ENCODE data around the gene EXOC3L2.

EXOC3L2 gene

DNA sequence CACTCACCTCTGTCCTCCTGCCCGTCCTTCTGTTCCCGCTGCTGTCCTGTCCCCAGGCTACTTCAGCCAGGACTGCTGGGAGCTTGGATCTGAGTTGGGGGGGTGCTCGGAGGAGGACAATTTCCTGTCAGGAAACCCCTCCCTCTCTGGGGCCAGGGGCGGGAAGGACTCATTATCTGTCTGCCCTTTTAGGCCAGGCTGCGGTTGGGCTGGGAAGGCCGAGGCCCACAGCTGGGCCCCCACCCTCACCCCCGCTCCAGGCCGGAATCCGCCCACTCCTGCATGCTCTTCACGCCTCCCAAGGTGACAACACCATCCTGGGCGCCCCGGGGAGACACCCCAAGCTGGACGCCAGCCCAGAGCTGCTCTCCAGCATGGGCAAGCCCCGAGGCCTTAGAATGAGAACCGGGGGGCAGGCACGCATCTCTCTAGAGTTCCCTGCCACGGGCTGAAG, at the start of gene EXOC3L2:
EXOC3L2 (minus strand) TSS at position 74 of the 454 bp plus-strand sequence. CDS start 6,362 bp downstream, outside the sequence.
- Histone ChIP-seq H3K9ac (ENCODE audit: low read length) (no peak within 1 kb of the TSS), H3K4me1 (ENCODE audit: control insufficient read depth, insufficient read depth, low read length) (peaks cover 12% of the 10 kb centered on the region), H3K36me3 (ENCODE audit: control insufficient read depth, insufficient read depth, low read length) (no peaks in the 10 kb centered on the region), H3K9me3 (ENCODE audit: control insufficient read depth, low read length) (no peaks in the 10 kb centered on the region), H3K27me3 (ENCODE audit: control insufficient read depth, insufficient read depth, low read length) (no peaks in the 10 kb centered on the region), H3K4me3 (ENCODE audit: low read length) (no peak within 1 kb of the TSS)

DNA sequence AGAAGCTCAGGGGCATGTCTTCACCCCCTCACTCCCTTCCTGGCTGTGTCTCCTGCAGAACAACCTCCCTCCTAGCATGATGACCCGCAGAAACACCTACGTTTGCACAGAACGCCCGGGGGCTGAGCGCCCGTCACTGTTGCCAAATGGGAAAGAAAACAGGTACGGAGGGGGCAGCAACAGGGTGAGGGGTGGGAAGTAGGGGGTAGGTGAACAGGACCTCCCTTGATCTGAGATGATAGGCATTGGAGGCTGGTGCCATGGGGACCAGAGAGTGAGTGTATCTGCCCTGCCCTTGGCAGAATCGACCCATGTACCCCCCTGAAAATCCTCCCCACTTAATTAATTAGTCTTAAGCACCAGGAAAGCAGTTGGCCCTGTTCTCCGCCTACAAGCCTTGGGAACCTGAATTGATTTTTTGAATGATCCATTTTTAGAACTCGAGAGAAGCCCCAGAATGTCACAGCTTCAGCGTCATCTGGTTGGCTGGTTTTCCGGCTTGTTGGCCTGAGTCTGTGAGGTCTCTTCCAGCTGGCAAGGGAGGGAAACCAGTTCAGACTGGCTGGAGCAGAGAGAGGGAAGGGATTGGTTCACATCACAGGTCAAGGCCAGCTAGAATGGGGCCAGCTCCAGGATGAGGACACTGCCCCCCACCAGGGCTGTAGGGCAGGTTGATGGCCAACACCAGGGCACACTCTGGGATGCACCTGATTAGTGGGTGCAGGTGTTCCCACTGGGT, 49.3 kb upstream of the EXOC3L2 start:
- H3K9ac ChIP-seq (ENCODE audit: low read length) = no peak overlapping the region
- no peaks in the 10 kb centered on the region for H3K9me3 ChIP-seq (ENCODE audit: control insufficient read depth, low read length)
- H3K27me3 ChIP-seq (ENCODE audit: control insufficient read depth, insufficient read depth, low read length) = no peaks in the 10 kb centered on the region
- H3K36me3 ChIP-seq (ENCODE audit: control insufficient read depth, insufficient read depth, low read length) = peaks cover 4% of the 10 kb centered on the region
- H3K4me1 ChIP-seq (ENCODE audit: control insufficient read depth, insufficient read depth, low read length) = no peaks in the 10 kb centered on the region
- H3K4me3 ChIP-seq (ENCODE audit: low read length) = no peak overlapping the region

DNA sequence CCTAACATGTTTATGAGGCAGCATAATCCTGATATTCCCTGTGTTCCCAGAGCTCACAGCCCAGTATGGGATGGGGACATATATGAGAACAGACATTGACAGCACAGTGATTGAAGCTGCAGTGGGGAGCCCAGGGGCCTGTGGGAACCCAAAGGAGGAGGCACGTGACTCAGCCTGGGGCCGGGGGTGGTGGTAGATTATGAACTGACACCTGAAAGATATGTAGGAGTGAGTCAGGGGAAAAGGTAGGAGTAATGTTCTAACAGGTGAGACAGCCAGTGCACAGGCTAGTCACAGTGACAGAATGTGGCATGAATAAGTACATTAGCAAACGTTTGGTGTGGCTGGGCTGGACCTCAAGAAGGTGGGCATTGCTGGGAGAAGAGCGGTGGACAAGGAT, 48.5 kb upstream of the EXOC3L2 start:
- no peak overlapping the region for H3K9ac ChIP-seq (ENCODE audit: low read length)
- no peak overlapping the region for H3K4me3 ChIP-seq (ENCODE audit: low read length)
- H3K36me3 ChIP-seq (ENCODE audit: control insufficient read depth, insufficient read depth, low read length) = peaks cover 4% of the 10 kb centered on the region
- H3K27me3 ChIP-seq (ENCODE audit: control insufficient read depth, insufficient read depth, low read length) = no peaks in the 10 kb centered on the region
- no peaks in the 10 kb centered on the region for H3K4me1 ChIP-seq (ENCODE audit: control insufficient read depth, insufficient read depth, low read length)
- H3K9me3 ChIP-seq (ENCODE audit: control insufficient read depth, low read length) = no peaks in the 10 kb centered on the region

DNA sequence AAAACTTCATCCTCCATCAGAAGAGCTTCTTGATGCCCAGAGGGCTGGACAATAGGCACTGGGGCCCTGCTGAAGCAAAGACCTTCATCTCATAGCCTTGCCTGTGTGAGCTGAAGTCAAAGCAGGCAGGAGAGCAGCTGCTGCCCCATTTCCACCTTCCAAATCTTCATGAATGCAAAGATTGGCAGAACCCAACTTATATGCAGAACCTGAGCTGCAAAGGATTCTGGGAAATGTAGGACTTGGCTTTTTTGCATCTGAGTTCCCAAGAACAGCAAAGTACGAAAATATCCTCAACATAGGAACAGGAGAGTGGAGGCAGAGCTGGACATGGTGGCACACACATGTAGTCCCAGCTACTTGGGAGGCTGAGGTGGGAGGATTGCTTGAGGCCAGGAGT, 46.6 kb upstream of the EXOC3L2 start:
- H3K9ac ChIP-seq (ENCODE audit: low read length) = no peak overlapping the region
- no peaks in the 10 kb centered on the region for H3K4me1 ChIP-seq (ENCODE audit: control insufficient read depth, insufficient read depth, low read length)
- H3K9me3 ChIP-seq (ENCODE audit: control insufficient read depth, low read length) = no peaks in the 10 kb centered on the region
- H3K27me3 ChIP-seq (ENCODE audit: control insufficient read depth, insufficient read depth, low read length) = no peaks in the 10 kb centered on the region
- no peaks in the 10 kb centered on the region for H3K36me3 ChIP-seq (ENCODE audit: control insufficient read depth, insufficient read depth, low read length)
- H3K4me3 ChIP-seq (ENCODE audit: low read length) = no peak overlapping the region

DNA sequence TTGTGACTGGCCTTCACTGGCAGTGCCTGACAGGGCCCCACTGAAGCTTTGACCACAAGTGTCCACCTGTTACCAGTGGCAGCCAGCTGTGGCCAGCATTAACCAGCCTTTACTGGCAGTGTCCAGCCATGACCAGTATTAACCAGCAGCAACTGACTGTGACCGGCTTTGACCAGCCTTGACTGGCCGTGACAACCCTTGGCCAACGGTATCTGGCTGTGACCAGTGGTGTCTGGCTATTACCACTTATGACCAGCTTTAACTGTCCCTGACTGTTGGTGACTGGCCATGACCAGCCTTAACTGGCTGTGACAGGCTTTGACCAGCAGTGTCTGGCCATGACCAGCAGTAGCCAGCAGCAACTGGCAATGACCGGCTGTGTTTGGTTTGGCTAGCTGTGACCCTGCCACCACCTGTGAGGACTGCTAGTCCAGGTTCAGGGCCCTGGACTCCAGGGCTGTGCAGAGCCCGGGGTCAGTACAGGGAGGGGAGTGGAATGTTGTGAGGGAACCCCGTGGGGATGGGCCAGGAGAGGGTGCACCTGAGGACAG, 45.2 kb upstream of the EXOC3L2 start:
- no peaks in the 10 kb centered on the region for H3K36me3 ChIP-seq (ENCODE audit: control insufficient read depth, insufficient read depth, low read length)
- no peaks in the 10 kb centered on the region for H3K4me1 ChIP-seq (ENCODE audit: control insufficient read depth, insufficient read depth, low read length)
- no peaks in the 10 kb centered on the region for H3K9me3 ChIP-seq (ENCODE audit: control insufficient read depth, low read length)
- H3K4me3 ChIP-seq (ENCODE audit: low read length) = no peak overlapping the region
- H3K9ac ChIP-seq (ENCODE audit: low read length) = no peak overlapping the region
- H3K27me3 ChIP-seq (ENCODE audit: control insufficient read depth, insufficient read depth, low read length) = no peaks in the 10 kb centered on the region

DNA sequence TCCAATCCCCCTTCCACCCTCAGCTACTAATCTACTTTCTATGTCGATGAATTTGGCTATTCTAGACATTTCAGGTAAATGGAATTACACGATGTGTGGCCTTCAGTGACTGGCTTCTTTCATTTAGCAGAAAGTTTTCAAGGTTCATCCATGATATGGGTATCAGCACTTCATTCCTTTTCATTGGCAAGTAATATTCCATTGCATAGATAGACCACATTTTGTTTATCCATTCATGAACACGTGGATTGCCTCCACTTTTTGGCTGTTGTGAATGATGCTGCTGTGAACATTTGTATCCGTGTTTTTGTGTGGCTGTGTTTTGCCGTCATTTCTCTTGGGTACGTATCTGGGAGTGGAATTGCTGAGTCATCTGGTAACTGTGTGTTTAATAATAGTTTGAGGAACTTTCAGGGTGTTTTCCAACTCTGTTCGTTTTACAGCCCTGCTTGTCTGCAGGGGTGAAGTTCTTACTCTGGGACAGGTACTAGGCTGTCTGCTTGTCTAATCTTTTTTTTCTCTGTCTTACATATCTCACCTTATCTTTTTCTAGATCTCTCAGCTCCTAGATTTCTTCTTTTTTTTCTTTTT, 38.3 kb upstream of the EXOC3L2 start:
- Histone ChIP-seq H3K4me3 (ENCODE audit: low read length) (no peak overlapping the region), H3K36me3 (ENCODE audit: control insufficient read depth, insufficient read depth, low read length) (no peaks in the 10 kb centered on the region), H3K4me1 (ENCODE audit: control insufficient read depth, insufficient read depth, low read length) (no peaks in the 10 kb centered on the region), H3K9ac (ENCODE audit: low read length) (no peak overlapping the region), H3K9me3 (ENCODE audit: control insufficient read depth, low read length) (no peaks in the 10 kb centered on the region), H3K27me3 (ENCODE audit: control insufficient read depth, insufficient read depth, low read length) (no peaks in the 10 kb centered on the region)

DNA sequence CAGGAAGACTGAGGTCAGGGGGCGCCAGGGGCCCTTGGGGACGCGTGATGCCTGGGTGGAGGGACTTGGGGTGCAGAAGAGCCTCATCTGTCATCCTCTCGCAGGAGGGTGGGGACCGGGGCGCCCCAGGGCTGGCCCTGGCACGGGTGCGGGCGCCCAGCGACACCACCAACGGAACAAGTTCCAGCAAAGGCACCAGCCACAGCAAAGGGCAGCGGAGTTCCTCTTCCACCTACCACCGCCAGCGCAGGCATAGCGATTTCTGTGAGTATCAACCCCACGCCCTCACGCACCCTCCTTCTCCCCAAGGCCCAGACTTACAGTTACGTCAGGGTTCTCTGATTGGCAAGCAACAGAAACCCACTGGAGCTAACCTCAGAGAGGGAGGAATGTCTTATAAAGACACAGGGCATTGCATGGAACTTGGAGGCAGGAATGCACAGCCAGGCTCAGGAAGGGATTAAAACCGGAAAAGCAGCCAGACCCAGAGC, 35.3 kb upstream of the EXOC3L2 start:
- no peak overlapping the region for H3K9ac ChIP-seq (ENCODE audit: low read length)
- H3K36me3 ChIP-seq (ENCODE audit: control insufficient read depth, insufficient read depth, low read length) = no peaks in the 10 kb centered on the region

DNA sequence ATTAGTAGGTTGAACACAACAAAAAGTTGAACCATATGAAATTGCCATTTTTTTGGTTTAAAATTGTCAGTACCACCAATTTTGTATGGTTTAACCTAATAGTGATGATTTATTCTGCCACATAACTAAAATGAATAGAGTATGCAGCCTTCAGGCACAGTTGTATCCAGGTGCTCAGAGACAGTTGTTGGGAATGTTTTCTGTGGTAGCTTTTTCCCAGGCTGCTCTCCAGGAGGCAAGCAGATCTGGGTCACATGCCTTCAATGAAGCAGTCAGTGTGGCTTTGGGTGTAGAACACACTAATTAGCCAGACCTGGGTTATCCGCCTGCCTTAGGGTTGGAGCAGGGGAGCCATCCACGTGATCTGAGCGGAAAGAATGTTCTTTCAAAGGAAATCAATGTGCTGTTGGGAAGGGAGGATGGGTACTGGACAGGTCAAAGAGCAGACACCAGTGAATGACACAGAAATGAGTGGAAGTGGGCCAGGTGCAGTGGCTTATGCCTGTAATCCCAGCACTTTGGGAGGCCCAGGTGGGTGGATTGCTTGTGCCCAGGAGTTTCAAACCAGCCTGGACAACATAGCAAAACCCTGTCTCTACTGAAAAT, 34.5 kb upstream of the EXOC3L2 start:
- no peak overlapping the region for H3K9ac ChIP-seq (ENCODE audit: low read length)
- no peaks in the 10 kb centered on the region for H3K36me3 ChIP-seq (ENCODE audit: control insufficient read depth, insufficient read depth, low read length)
- no peaks in the 10 kb centered on the region for H3K27me3 ChIP-seq (ENCODE audit: control insufficient read depth, insufficient read depth, low read length)
- no peaks in the 10 kb centered on the region for H3K9me3 ChIP-seq (ENCODE audit: control insufficient read depth, low read length)
- no peak overlapping the region for H3K4me3 ChIP-seq (ENCODE audit: low read length)
- H3K4me1 ChIP-seq (ENCODE audit: control insufficient read depth, insufficient read depth, low read length) = no peaks in the 10 kb centered on the region

More for the DNA sequence above, 35.3 kb upstream of the EXOC3L2 start:
- H3K9me3 ChIP-seq (ENCODE audit: control insufficient read depth, low read length) = no peaks in the 10 kb centered on the region
- H3K4me1 ChIP-seq (ENCODE audit: control insufficient read depth, insufficient read depth, low read length) = no peaks in the 10 kb centered on the region
- no peaks in the 10 kb centered on the region for H3K27me3 ChIP-seq (ENCODE audit: control insufficient read depth, insufficient read depth, low read length)
- H3K4me3 ChIP-seq (ENCODE audit: low read length) = no peak overlapping the region

DNA sequence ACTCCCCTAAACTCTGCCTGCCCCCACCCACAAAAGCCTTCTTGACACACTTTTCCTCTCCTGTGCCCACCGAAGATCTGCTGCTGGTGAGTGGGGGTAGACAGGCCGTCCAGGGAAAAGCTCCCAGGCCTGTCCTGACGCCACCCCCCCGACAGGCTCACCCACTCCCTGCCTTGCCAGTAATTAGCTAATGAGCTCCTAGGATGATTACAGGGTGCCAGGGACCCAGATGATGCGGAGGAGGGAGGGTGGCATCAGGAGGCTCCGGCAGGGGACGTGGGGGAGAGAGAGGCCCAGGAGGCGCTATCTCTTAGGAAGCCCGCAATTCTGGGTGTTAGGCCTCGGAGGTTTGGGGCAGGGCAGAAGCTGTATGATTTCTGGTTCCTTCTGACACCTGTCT, 32.9 kb upstream of the EXOC3L2 start:
- Histone ChIP-seq H3K27me3 (ENCODE audit: control insufficient read depth, insufficient read depth, low read length) (no peaks in the 10 kb centered on the region), H3K4me1 (ENCODE audit: control insufficient read depth, insufficient read depth, low read length) (no peaks in the 10 kb centered on the region), H3K36me3 (ENCODE audit: control insufficient read depth, insufficient read depth, low read length) (no peaks in the 10 kb centered on the region), H3K9ac (ENCODE audit: low read length) (no peak overlapping the region), H3K9me3 (ENCODE audit: control insufficient read depth, low read length) (no peaks in the 10 kb centered on the region), H3K4me3 (ENCODE audit: low read length) (no peak overlapping the region)

DNA sequence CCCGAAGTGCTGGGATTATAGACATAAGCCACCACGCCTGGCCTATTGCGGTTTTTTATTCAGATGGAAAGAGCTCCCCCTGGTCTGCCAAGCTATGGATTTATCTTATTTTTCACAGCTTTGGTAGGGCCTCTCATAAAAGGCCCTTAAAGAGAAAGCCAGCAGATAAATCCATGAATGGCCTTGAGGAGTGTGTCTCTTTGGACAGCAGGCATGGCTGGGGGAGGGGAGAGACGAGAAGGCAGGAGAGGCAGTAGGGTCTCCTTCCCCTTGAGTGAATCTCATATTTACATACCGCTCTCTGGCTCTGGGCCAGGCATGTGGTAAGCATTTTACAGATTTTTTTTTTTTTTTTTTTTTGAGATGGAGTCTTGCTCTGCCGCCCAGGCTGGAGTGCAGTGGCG, 31.1 kb upstream of the EXOC3L2 start:
- H3K4me3 ChIP-seq (ENCODE audit: low read length) = no peak overlapping the region
- H3K9ac ChIP-seq (ENCODE audit: low read length) = no peak overlapping the region
- H3K36me3 ChIP-seq (ENCODE audit: control insufficient read depth, insufficient read depth, low read length) = peaks cover 5% of the 10 kb centered on the region
- no peaks in the 10 kb centered on the region for H3K4me1 ChIP-seq (ENCODE audit: control insufficient read depth, insufficient read depth, low read length)
- no peaks in the 10 kb centered on the region for H3K27me3 ChIP-seq (ENCODE audit: control insufficient read depth, insufficient read depth, low read length)
- no peaks in the 10 kb centered on the region for H3K9me3 ChIP-seq (ENCODE audit: control insufficient read depth, low read length)

DNA sequence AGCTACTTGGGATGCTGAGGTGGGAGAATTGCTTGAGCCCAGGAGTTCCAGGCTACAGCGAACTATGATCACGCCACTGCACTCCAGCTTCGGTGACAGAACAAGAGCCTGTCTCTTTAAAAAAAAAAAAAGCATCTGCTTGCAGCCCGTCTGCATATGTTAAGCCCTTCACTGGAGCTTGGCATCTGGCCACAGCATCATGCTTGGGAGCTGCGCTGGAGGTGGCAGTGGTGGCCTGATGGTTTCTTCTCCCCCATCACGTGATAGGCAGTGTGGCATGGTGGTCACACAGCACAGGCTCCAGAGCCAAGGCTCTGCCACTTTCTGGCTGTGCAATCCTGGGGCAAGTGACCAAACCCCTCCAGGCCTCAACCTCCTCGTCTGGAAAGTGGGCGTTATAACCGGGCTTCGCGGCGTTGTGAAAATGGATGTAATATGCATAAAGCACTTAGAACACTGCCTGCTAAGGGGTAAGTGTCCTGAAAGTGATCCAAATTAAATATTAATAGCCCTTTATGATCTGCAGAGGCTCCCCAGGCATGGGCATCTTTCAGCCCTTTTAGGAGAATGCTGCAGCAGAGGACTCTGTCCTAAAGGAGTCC, 30.3 kb upstream of the EXOC3L2 start:
- Histone ChIP-seq H3K9me3 (ENCODE audit: control insufficient read depth, low read length) (no peaks in the 10 kb centered on the region), H3K4me3 (ENCODE audit: low read length) (no peak overlapping the region), H3K4me1 (ENCODE audit: control insufficient read depth, insufficient read depth, low read length) (no peaks in the 10 kb centered on the region), H3K36me3 (ENCODE audit: control insufficient read depth, insufficient read depth, low read length) (peaks cover 6% of the 10 kb centered on the region), H3K27me3 (ENCODE audit: control insufficient read depth, insufficient read depth, low read length) (no peaks in the 10 kb centered on the region), H3K9ac (ENCODE audit: low read length) (no peak overlapping the region)

DNA sequence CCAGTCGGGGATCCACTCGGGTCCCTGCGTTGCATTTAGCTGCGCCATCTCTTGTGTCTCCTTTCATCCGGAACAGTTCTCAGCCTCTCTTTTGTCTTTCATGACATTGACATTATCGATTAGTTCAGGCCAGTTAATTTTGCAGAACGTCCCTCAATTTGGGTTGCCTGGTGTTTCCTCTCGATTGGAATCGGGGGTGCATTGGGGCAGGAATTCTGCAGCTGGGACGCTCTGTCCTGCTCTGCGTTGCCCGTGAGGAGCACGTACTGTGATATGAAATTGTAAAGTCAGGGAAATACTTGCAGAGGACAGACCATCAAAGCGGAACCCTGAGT, 28.3 kb upstream of the EXOC3L2 start:
- Histone ChIP-seq H3K9ac (ENCODE audit: low read length) (no peak overlapping the region), H3K4me3 (ENCODE audit: low read length) (no peak overlapping the region), H3K9me3 (ENCODE audit: control insufficient read depth, low read length) (no peaks in the 10 kb centered on the region), H3K4me1 (ENCODE audit: control insufficient read depth, insufficient read depth, low read length) (no peaks in the 10 kb centered on the region), H3K27me3 (ENCODE audit: control insufficient read depth, insufficient read depth, low read length) (no peaks in the 10 kb centered on the region), H3K36me3 (ENCODE audit: control insufficient read depth, insufficient read depth, low read length) (peaks cover 6% of the 10 kb centered on the region)
